GM20000 (cell line): ENCODE data around the gene ZNF692.
"Not testable (repeated sequence)": the region's sequence is repeated elsewhere in the genome, so short reads cannot be mapped to it uniquely, and the experiment has no call there.

Experiments used
- DNase-seq: peaks from one replicate; pipeline ENCODE4 v3.0.0; 2012; ENCODE audit warnings: low spot score
- CTCF ChIP-seq: IDR thresholded peaks from 2 replicates; pipeline ENCODE4 v1.5.1; 2012; ENCODE audit warnings: mild to moderate bottlenecking, control low read depth; ENCODE audit errors: extremely low read depth, missing control alignments

ZNF692 gene

GRCh38 chr1:248901578-248901977, 42.7 kb upstream of the ZNF692 start:
- no peak for TF ChIP-seq CTCF
- no peak for DNase-seq

GRCh38 chr1:248900637-248901036, 41.8 kb upstream of the ZNF692 start:
- no peak for DNase-seq

GRCh38 chr1:248897412-248898337, 38.8 kb upstream of the ZNF692 start:
- DNase-seq, result no peak
- TF ChIP-seq CTCF, result no peak

More at GRCh38 chr1:248900637-248901036, 41.8 kb upstream of the ZNF692 start:
- TF ChIP-seq CTCF, result no peak

GRCh38 chr1:248894837-248895236, 36.0 kb upstream of the ZNF692 start:
- TF ChIP-seq CTCF, result no peak
- DNase-seq, result no peak

- no peak for TF ChIP-seq CTCF
- no peak for DNase-seq
These were observed 33.7 kb upstream of the ZNF692 start for GRCh38 chr1:248892590-248892989.

- no peak for TF ChIP-seq CTCF
These were observed 32.9 kb upstream of the ZNF692 start for GRCh38 chr1:248891758-248892157.

GRCh38 chr1:248890549-248891498, 31.9 kb upstream of the ZNF692 start:
- no peak for DNase-seq
- TF ChIP-seq CTCF, result no peak

More at GRCh38 chr1:248891758-248892157, 32.9 kb upstream of the ZNF692 start:
- no peak for DNase-seq

- DNase-seq, result not testable (repeated sequence)
These were observed 31.0 kb upstream of the ZNF692 start for GRCh38 chr1:248889914-248890243.
